ENCODE results near the gene NLRC3. TPM values are rescaled to one million over a fixed set of nuclear protein-coding genes. Genes with fewer than 3 reads are reported as not detected.

The NLRC3 gene
- polyA plus RNA-seq, 1 donor: 2.5 TPM

DNA sequence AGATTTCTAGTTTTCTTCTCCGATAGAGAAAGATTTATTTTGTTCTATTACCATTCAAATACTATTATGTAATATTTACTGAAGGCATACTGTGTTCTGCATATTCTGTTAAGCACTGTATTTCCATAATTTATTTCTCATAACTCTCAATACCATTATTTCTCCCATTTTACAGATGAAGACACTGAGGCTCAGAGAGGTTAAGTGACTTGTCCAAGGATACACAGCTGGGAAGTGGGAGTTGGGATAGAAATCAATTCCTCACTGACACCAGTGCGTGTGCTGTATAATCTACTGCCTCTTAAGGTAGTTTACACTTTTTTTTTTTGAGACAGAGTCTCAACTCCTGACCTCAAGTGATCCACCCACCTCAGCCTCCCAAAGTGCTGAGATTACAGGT, 7.4 kb downstream of the NLRC3 start:
- Histone ChIP-seq H3K27ac (ENCODE audit: low read length) (no peak overlapping the region), H3K9me3 (ENCODE audit: control insufficient read depth, low read depth, low read length) (peaks cover 5% of the 10 kb centered on the region), H3K4me1 (ENCODE audit: control insufficient read depth, insufficient read depth, low read length) (no peaks in the 10 kb centered on the region), H3K36me3 (ENCODE audit: control insufficient read depth, insufficient read depth, low read length) (no peaks in the 10 kb centered on the region), H3K4me3 (ENCODE audit: low read length) (no peak overlapping the region), H3K27me3 (ENCODE audit: control insufficient read depth, insufficient read depth, low read length) (no peaks in the 10 kb centered on the region)
- DNase-seq: no peak
- no CpG with 5 or more reads among the region's 2 CpGs for WGBS (ENCODE audit: insufficient coverage, low lambda C conversion rate)

DNA sequence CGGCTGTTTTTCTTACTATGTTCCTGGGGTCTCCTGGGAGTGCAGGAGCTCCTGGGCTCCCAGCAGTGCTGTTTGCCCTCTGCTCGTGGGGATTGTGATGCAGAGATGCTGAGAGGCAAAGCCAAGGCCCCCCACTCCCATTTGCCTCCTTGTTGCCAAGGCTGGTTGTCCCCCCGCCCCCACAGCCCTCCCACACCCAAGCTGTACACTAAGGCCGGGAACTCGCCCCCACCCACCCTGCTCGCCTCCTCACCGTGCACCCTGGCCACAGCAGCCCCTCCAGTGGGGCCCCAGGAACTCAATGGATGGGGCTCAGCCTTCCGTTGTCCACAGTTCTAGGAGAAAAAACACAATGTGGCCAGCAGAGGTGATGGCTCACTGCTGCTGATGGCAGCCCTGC, 10.2 kb downstream of the NLRC3 start:
- 57% methylated on average over 1 of the region's 8 CpGs for WGBS (ENCODE audit: insufficient coverage, low lambda C conversion rate)
- no peak for DNase-seq
- Histone ChIP-seq H3K27me3 (ENCODE audit: control insufficient read depth, insufficient read depth, low read length) (no peaks in the 10 kb centered on the region), H3K9me3 (ENCODE audit: control insufficient read depth, low read depth, low read length) (peaks cover 13% of the 10 kb centered on the region), H3K27ac (ENCODE audit: low read length) (no peak overlapping the region), H3K36me3 (ENCODE audit: control insufficient read depth, insufficient read depth, low read length) (no peaks in the 10 kb centered on the region), H3K4me1 (ENCODE audit: control insufficient read depth, insufficient read depth, low read length) (no peaks in the 10 kb centered on the region), H3K4me3 (ENCODE audit: low read length) (no peak overlapping the region)

DNA sequence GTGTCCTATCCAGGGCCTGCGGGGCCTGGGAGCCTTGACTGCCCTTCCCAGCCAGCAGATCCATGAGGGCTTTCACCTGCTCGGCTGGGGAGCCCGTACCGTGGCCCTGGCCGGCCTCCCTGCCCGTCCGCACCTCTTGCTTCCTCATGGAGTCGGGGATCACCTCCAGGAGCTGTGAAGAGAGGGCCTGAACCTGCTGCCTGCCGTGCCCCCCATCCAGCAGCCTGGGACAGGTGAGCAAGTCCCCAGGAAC, 12.4 kb downstream of the NLRC3 start:
- WGBS (ENCODE audit: insufficient coverage, low lambda C conversion rate): no CpG with 5 or more reads among the region's 9 CpGs
- H3K4me1 ChIP-seq (ENCODE audit: control insufficient read depth, insufficient read depth, low read length): no peaks in the 10 kb centered on the region
- H3K9me3 ChIP-seq (ENCODE audit: control insufficient read depth, low read depth, low read length): peaks cover 9% of the 10 kb centered on the region

DNA sequence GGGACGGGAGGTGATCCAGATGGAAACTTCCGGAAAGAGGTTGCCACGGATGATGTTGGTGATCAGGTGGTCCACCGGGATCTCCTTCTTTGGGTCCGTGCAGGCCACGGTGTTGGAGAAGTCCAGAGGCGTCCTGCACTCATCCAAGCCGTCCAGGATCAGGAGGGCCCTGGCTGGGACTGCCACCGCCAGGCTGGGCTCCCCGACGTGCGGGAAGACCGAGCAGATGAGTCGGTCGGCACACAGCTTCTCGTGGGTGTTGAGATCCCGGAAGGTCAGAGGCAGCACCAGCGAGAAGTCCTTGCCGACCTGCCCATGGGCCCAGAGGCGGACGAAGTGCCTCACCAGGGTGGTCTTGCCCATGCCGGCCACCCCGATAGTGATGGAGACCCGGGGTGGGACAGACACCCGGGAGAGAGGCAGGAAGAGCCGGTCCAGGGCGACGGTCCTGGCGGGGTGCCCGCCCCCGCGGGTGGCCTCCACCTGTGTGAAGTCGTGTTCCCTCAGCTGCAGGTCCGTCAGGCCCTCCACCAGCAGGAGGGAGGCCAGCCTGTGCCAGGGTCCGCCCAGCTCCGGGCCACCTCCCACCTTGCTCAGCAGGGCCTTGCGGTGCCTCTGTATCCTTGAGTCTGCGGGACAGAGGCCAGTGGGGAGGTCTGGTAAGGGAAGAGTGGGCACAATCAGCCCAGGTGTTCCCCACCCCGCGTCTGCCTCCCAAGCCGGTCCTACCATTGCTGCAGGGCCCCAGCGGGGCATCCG, 12.9 kb downstream of the NLRC3 start:
- Histone ChIP-seq H3K27me3 (ENCODE audit: control insufficient read depth, insufficient read depth, low read length) (no peaks in the 10 kb centered on the region), H3K36me3 (ENCODE audit: control insufficient read depth, insufficient read depth, low read length) (no peaks in the 10 kb centered on the region), H3K4me3 (ENCODE audit: low read length) (no peak overlapping the region), H3K27ac (ENCODE audit: low read length) (no peak overlapping the region), H3K4me1 (ENCODE audit: control insufficient read depth, insufficient read depth, low read length) (no peaks in the 10 kb centered on the region), H3K9me3 (ENCODE audit: control insufficient read depth, low read depth, low read length) (peaks cover 9% of the 10 kb centered on the region)
- no CpG with 5 or more reads among the region's 43 CpGs for WGBS (ENCODE audit: insufficient coverage, low lambda C conversion rate)
- no peak for DNase-seq

More for the DNA sequence above, 12.4 kb downstream of the NLRC3 start:
- DNase-seq: no peak
- no peak overlapping the region for H3K27ac ChIP-seq (ENCODE audit: low read length)
- no peak overlapping the region for H3K4me3 ChIP-seq (ENCODE audit: low read length)
- H3K36me3 ChIP-seq (ENCODE audit: control insufficient read depth, insufficient read depth, low read length): no peaks in the 10 kb centered on the region
- H3K27me3 ChIP-seq (ENCODE audit: control insufficient read depth, insufficient read depth, low read length): no peaks in the 10 kb centered on the region

DNA sequence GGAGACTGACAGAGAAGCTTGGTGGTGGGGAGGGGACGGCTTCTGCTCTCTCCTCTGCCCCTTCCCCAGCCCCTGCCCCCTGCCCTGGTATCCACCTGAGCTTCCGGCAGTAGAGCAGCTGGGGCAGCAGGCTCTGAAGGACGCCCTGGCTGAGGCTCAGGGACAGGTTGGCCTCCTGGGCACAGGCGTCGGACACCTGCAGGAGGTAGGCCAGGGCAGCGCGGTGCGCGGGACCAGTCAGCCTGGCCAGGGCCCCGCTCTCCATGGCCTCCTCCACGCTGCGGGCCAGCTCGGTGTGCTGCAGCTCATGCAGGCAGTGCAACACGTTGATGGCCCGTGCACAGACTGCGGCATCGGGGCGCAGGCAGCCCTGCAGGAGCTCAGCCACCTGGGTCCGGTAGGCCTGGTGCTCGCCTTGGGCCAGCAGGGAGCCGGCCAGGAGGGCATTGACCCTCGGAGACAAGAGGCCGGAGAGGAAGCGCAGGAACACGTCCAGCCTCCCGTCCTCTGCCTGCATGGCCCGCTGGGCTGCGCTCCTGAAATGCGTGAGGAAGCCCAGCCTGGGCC, 14.2 kb downstream of the NLRC3 start:
- WGBS (ENCODE audit: insufficient coverage, low lambda C conversion rate): no CpG with 5 or more reads among the region's 29 CpGs
- peaks cover 9% of the 10 kb centered on the region for H3K9me3 ChIP-seq (ENCODE audit: control insufficient read depth, low read depth, low read length)
- H3K4me3 ChIP-seq (ENCODE audit: low read length): no peak overlapping the region
- H3K36me3 ChIP-seq (ENCODE audit: control insufficient read depth, insufficient read depth, low read length): no peaks in the 10 kb centered on the region
- no peak for DNase-seq
- no peak overlapping the region for H3K27ac ChIP-seq (ENCODE audit: low read length)
- H3K27me3 ChIP-seq (ENCODE audit: control insufficient read depth, insufficient read depth, low read length): no peaks in the 10 kb centered on the region
- no peaks in the 10 kb centered on the region for H3K4me1 ChIP-seq (ENCODE audit: control insufficient read depth, insufficient read depth, low read length)

DNA sequence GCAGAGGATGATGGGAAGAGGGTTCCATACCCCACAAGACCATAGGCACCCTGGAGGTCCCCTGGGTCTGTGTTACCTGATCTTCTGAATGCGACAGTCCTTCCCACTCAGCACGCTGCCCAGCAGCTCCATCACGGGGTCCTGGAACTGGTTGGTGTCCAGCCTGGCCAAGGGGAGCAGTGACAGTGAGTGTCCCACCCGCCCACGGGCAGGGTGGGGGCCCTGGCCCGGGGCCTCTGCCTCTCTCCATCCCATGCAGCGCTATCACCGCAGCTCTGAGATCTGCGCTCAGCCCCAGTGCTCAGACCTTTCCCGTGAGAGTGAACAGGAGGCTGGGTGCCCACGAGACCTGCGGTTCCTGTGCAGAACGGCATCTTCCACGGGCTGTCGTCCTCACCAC, 15.6 kb downstream of the NLRC3 start:
- Histone ChIP-seq H3K27me3 (ENCODE audit: control insufficient read depth, insufficient read depth, low read length) (no peaks in the 10 kb centered on the region), H3K27ac (ENCODE audit: low read length) (no peak overlapping the region), H3K9me3 (ENCODE audit: control insufficient read depth, low read depth, low read length) (peaks cover 9% of the 10 kb centered on the region), H3K36me3 (ENCODE audit: control insufficient read depth, insufficient read depth, low read length) (no peaks in the 10 kb centered on the region), H3K4me1 (ENCODE audit: control insufficient read depth, insufficient read depth, low read length) (no peaks in the 10 kb centered on the region), H3K4me3 (ENCODE audit: low read length) (no peak overlapping the region)
- WGBS (ENCODE audit: insufficient coverage, low lambda C conversion rate): no CpG with 5 or more reads among the region's 15 CpGs
- no peak for DNase-seq

DNA sequence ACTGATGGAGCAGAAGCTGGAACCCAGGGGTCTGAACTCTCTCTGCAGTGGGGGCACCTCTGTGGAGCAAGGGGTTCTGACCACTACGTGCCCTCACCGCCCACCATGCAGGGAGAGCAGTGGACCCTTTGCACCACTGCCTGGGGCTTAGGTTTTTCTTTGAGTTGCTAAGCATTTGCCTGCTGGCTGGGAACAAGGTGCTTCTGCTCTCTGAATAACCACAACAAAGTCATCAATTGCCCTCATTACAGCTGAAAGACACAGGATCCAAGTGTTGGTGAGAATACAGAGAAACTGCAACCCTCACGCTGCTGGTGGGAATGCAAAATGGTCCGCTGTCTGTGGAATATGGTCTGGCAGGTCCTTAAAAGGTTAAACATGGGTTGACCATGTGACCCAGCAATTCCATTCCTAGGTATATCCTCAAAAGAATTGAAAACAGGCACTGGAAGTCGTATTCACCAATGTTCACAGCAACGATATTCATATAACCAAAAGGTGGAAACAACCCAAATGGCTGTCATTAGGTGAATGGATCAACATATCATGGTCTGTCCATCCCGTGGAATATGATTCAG, 22.8 kb downstream of the NLRC3 start:
- Histone ChIP-seq H3K9me3 (ENCODE audit: control insufficient read depth, low read depth, low read length) (peaks cover 5% of the 10 kb centered on the region), H3K27ac (ENCODE audit: low read length) (no peak overlapping the region), H3K4me1 (ENCODE audit: control insufficient read depth, insufficient read depth, low read length) (no peaks in the 10 kb centered on the region), H3K4me3 (ENCODE audit: low read length) (no peak overlapping the region), H3K27me3 (ENCODE audit: control insufficient read depth, insufficient read depth, low read length) (no peaks in the 10 kb centered on the region), H3K36me3 (ENCODE audit: control insufficient read depth, insufficient read depth, low read length) (no peaks in the 10 kb centered on the region)
- no peak for DNase-seq
- WGBS (ENCODE audit: insufficient coverage, low lambda C conversion rate): 60% methylated on average over 1 of the region's 7 CpGs

DNA sequence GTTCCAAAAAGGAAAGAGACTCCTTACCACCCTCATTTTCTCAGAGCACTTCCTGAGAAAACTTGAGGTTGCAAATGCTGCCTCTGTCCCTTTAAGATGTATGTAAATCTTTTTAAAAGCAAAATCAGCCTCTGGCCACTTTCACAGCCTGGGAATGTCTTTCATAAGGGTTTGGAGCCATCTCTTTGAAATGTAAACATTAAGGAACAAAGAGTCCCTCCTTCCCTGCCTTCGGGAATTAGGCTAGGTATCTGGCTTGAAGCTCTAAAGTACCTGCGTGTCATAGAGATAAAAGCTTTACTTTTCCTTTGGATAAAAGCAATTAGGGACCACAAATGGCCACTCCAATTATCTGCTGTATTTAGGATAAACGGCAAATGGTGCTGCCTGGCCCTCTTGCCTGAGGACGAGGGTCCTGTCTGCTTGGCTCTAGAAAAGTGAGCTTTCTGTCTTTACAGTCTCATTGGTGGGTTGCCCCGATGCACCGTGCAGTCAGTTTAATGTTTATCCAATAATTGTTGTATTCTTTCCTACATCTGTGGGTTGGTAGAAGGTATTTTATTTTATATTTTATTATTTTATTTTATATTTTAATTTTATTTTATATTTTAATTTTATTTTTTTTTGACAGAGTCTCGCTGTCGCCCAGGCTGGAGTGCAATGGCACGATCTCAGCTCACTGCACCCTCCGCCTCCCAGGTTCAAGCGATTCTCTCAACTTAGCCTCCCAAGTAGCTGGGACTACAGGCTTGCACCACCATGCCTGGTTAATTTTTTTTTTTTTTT, 23.9 kb downstream of the NLRC3 start:
- Histone ChIP-seq H3K9me3 (ENCODE audit: control insufficient read depth, low read depth, low read length) (peaks cover 5% of the 10 kb centered on the region), H3K27ac (ENCODE audit: low read length) (no peak overlapping the region), H3K36me3 (ENCODE audit: control insufficient read depth, insufficient read depth, low read length) (no peaks in the 10 kb centered on the region), H3K4me3 (ENCODE audit: low read length) (no peak overlapping the region), H3K27me3 (ENCODE audit: control insufficient read depth, insufficient read depth, low read length) (no peaks in the 10 kb centered on the region), H3K4me1 (ENCODE audit: control insufficient read depth, insufficient read depth, low read length) (no peaks in the 10 kb centered on the region)
- DNase-seq: no peak
- WGBS (ENCODE audit: insufficient coverage, low lambda C conversion rate): 94% methylated on average over 3 of the region's 11 CpGs

DNA sequence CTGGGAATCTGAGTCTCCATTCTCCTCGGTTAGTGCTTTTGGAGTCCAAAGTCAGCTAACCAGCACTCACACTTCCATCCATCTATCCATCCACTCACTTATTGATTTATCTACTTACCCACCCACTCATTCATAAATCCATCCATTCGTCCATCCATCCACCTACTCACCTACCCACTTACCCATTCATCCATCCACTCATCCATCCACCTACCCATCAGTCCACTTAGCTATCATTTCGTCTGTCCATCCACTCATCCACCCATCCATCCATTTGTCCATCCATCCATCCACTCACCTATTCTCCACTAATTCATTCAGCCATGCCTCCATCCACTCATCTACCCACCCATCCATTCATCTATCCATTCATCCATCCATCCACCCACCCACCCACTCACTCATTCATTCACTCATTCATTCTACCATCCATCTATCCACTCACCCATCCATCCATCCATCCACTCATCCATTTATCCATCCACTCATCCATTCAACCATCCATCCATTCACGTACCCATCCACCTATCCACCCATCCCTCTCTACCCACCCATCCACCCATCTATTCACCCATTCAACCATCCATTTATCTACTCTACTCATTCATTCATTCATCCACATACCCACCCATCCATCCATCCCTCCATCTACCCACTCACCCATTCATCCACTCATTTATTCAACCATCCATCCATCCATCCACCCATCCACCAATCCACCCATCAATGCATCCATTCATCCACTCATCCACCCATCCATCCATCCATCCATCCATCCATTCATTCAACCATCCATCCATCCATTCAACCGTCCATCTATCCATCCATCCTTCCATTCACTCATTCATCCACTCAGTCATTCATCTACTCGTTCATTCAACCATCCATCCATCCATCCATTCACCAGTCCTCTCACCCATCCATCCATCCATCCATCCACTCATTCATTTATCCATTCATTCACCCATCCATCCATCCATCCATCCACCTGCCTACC, 26.1 kb downstream of the NLRC3 start:
- no peak overlapping the region for H3K27ac ChIP-seq (ENCODE audit: low read length)
- H3K4me3 ChIP-seq (ENCODE audit: low read length): no peak overlapping the region
- peaks cover 5% of the 10 kb centered on the region for H3K9me3 ChIP-seq (ENCODE audit: control insufficient read depth, low read depth, low read length)
- H3K4me1 ChIP-seq (ENCODE audit: control insufficient read depth, insufficient read depth, low read length): no peaks in the 10 kb centered on the region
- WGBS (ENCODE audit: insufficient coverage, low lambda C conversion rate): 92% methylated on average over 6 of the region's 6 CpGs
- no peaks in the 10 kb centered on the region for H3K27me3 ChIP-seq (ENCODE audit: control insufficient read depth, insufficient read depth, low read length)
- no peaks in the 10 kb centered on the region for H3K36me3 ChIP-seq (ENCODE audit: control insufficient read depth, insufficient read depth, low read length)
- DNase-seq: no peak

DNA sequence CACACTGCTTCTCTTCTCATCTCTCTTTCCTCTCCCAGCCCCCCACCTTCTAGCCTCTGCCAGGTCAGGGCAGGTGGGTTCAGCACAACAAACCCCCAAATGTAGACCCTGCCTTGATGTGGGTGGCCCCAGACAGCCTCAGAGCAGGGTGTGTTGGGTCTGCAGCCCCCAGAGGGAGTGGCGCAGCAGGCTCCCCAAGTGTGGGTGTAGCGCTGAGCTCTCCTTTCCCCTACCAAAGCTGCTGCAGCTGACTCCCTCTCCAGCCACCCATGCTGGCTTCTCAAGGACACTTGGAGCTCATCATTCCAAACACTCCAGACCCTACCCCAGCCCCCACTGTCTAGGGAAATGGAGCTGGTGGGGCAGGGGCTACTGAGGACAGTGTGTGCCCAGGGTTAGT, 27.3 kb downstream of the NLRC3 start:
- Histone ChIP-seq H3K4me3 (ENCODE audit: low read length) (no peak overlapping the region), H3K27ac (ENCODE audit: low read length) (no peak overlapping the region), H3K9me3 (ENCODE audit: control insufficient read depth, low read depth, low read length) (peaks cover 5% of the 10 kb centered on the region), H3K4me1 (ENCODE audit: control insufficient read depth, insufficient read depth, low read length) (no peaks in the 10 kb centered on the region), H3K27me3 (ENCODE audit: control insufficient read depth, insufficient read depth, low read length) (no peaks in the 10 kb centered on the region), H3K36me3 (ENCODE audit: control insufficient read depth, insufficient read depth, low read length) (no peaks in the 10 kb centered on the region)
- WGBS (ENCODE audit: insufficient coverage, low lambda C conversion rate): no CpG with 5 or more reads among the region's 2 CpGs
- no peak for DNase-seq
